Neutrophil (primary cell): ENCODE measurements around the gene SSBP1.
A peak's percentile ranks its signal among the peaks of the same experiment; 100 is the strongest.

ENCODE experiments used
- H3K27ac ChIP-seq: fragments of 200-600 bp; sonication (generic); 2 replicates; pipeline ENCODE4 v1.5.1; 2016; ENCODE audit warnings: mild to moderate bottlenecking, moderate library complexity
- H3K27me3 ChIP-seq: fragments of 200-600 bp; sonication (generic); 2 replicates; pipeline ENCODE4 v1.6.0; 2016; ENCODE audit warnings: mild to moderate bottlenecking
- H3K36me3 ChIP-seq: fragments of 200-600 bp; sonication (generic); 2 replicates; pipeline ENCODE4 v1.5.1; 2017
- H3K4me1 ChIP-seq, 2 experiments: fragments of 200-600 bp in 1 of 2; sonication (generic) in 1 of 2; 1 replicate in 1 of 2; 2 replicates in 1 of 2; pipeline versions ENCODE4 v1.5.1 to v1.6.1; 2013 to 2016; ENCODE audit warnings: low read depth in 1 of 2, low read length in 1 of 2, mild to moderate bottlenecking in 1 of 2, moderate library complexity in 1 of 2; ENCODE audit not compliant: control insufficient read depth in 1 of 2, insufficient read depth in 1 of 2
- H3K4me3 ChIP-seq, 2 experiments: fragments of 200-600 bp in 1 of 2; sonication (generic) in 1 of 2; 1 replicate in 1 of 2; 2 replicates in 1 of 2; pipeline ENCODE4 v1.5.1; 2013 to 2016; ENCODE audit warnings: low read depth in 1 of 2, low read length in 1 of 2, mild to moderate bottlenecking in 1 of 2, moderate library complexity in 1 of 2
- H3K9me3 ChIP-seq: fragments of 200-600 bp; sonication (generic); 2 replicates; pipeline ENCODE4 v1.5.1; 2016
- CTCF ChIP-seq: fragments of 200-600 bp; sonication (generic); IDR thresholded peaks from 2 replicates; pipeline ENCODE4 v1.5.1; 2016; ENCODE audit warnings: antibody characterized with exemption

SSBP1 gene

GRCh38 chr7:141731476-141732149, 6.5 kb upstream of the SSBP1 start:
- Histone ChIP-seq H3K4me1 (no peaks in the 10 kb centered on the region), H3K36me3 (no peaks in the 10 kb centered on the region), H3K9me3 (no peaks in the 10 kb centered on the region), H3K4me3 (no peak overlapping the region), H3K27me3 (no peaks in the 10 kb centered on the region), H3K27ac (no peak overlapping the region)
- TF ChIP-seq CTCF: no peak

- H3K27ac ChIP-seq: peak overlapping the region; percentile 75
- TF ChIP-seq CTCF: no peak
- H3K27me3 ChIP-seq: no peaks in the 10 kb centered on the region
- H3K9me3 ChIP-seq: no peaks in the 10 kb centered on the region
- peak overlapping the region; percentile 63 to 72 for H3K4me3 ChIP-seq
- H3K36me3 ChIP-seq: peaks cover 21% of the 10 kb centered on the region
- H3K4me1 ChIP-seq: peaks cover 13 to 16% of the 10 kb centered on the region in 2 experiments
These were observed 881 bp upstream of the SSBP1 start for GRCh38 chr7:141737118-141737835.

- H3K4me1 ChIP-seq: peaks cover 13 to 16% of the 10 kb centered on the region in 2 experiments
- H3K4me3 ChIP-seq: peak overlapping the region; percentile 63 to 72
- no peaks in the 10 kb centered on the region for H3K27me3 ChIP-seq
- no peaks in the 10 kb centered on the region for H3K9me3 ChIP-seq
- peak overlapping the region; percentile 75 for H3K27ac ChIP-seq
- H3K36me3 ChIP-seq: peaks cover 34% of the 10 kb centered on the region
- TF ChIP-seq CTCF: no peak
These were observed 445 bp downstream of the SSBP1 start for GRCh38 chr7:141738592-141739013.

- TF ChIP-seq CTCF: no peak
- no peak overlapping the region for H3K27ac ChIP-seq
- no peak overlapping the region for H3K4me3 ChIP-seq
These were observed 1.1 kb downstream of the SSBP1 start for GRCh38 chr7:141739250-141739649.

GRCh38 chr7:141742229-141742628, 4.1 kb downstream of the SSBP1 start:
- Histone ChIP-seq H3K9me3 (no peaks in the 10 kb centered on the region), H3K4me3 (no peak overlapping the region), H3K36me3 (peaks cover 68% of the 10 kb centered on the region), H3K4me1 (peaks cover 10 to 13% of the 10 kb centered on the region in 2 experiments), H3K27me3 (no peaks in the 10 kb centered on the region), H3K27ac (no peak overlapping the region)
- TF ChIP-seq CTCF: no peak

More at GRCh38 chr7:141739250-141739649, 1.1 kb downstream of the SSBP1 start:
- no peaks in the 10 kb centered on the region for H3K9me3 ChIP-seq
- no peaks in the 10 kb centered on the region for H3K27me3 ChIP-seq
- H3K4me1 ChIP-seq: peaks cover 13 to 16% of the 10 kb centered on the region in 2 experiments
- peaks cover 41% of the 10 kb centered on the region for H3K36me3 ChIP-seq
